Uterus (tissue), 2 donors: ENCODE results near the gene CD81.

Experiments used
- CTCF ChIP-seq, 4 experiments: fragments of 200-600 bp in 2 of 4; fragments of 450-650 bp in 2 of 4; sonication (generic) in 2 of 4; IDR thresholded peaks; one replicate each; pipeline ENCODE4 v1.5.1; 2016 to 2019; ENCODE audit warnings: antibody characterized with exemption in 4 of 4, mild to moderate bottlenecking in 2 of 4, moderate library complexity in 1 of 4
- POLR2A ChIP-seq, 2 donors: fragments of 450-650 bp; IDR thresholded peaks; one replicate each; pipeline ENCODE4 v1.6.1; 2016; ENCODE audit warnings: antibody characterized with exemption in 2 of 2, mild to moderate bottlenecking in 1 of 2, moderate library complexity in 1 of 2

GRCh38 chr11:2432171-2432621 lies 55.1 kb downstream of the CD81 start:
- TF ChIP-seq CTCF (IDR thresholded peaks at IDR 0.05) (no peak), POLR2A (IDR thresholded peaks at IDR 0.05) (no peak)
